VCaP (cell line): Measurements from ENCODE around the gene ACVRL1.

Source experiments
- H3K27ac ChIP-seq: fragments of 450-650 bp; 2 replicates; pipeline ENCODE4 v1.5.1; 2017
- CTCF ChIP-seq: fragments of 450-650 bp; conservative IDR thresholded peaks from 2 replicates; pipeline ENCODE4 v1.5.1; 2017; ENCODE audit warnings: mild to moderate bottlenecking, moderate library complexity

Gene ACVRL1

GRCh38 chr12:51887476-51888315, 19.6 kb upstream of the ACVRL1 start, which contains the start of gene ANKRD33:
TSS of gene ANKRD33 (plus strand) at chr12:51888103. CDS start at chr12:51888187, 84 bp downstream.
- H3K27ac ChIP-seq: no peak within 1 kb of the TSS
- no peak for TF ChIP-seq CTCF

GRCh38 chr12:51888316-51889215, 18.7 kb upstream of the ACVRL1 start:
- H3K27ac ChIP-seq: no peak overlapping the region
- TF ChIP-seq CTCF: no peak

DNA sequence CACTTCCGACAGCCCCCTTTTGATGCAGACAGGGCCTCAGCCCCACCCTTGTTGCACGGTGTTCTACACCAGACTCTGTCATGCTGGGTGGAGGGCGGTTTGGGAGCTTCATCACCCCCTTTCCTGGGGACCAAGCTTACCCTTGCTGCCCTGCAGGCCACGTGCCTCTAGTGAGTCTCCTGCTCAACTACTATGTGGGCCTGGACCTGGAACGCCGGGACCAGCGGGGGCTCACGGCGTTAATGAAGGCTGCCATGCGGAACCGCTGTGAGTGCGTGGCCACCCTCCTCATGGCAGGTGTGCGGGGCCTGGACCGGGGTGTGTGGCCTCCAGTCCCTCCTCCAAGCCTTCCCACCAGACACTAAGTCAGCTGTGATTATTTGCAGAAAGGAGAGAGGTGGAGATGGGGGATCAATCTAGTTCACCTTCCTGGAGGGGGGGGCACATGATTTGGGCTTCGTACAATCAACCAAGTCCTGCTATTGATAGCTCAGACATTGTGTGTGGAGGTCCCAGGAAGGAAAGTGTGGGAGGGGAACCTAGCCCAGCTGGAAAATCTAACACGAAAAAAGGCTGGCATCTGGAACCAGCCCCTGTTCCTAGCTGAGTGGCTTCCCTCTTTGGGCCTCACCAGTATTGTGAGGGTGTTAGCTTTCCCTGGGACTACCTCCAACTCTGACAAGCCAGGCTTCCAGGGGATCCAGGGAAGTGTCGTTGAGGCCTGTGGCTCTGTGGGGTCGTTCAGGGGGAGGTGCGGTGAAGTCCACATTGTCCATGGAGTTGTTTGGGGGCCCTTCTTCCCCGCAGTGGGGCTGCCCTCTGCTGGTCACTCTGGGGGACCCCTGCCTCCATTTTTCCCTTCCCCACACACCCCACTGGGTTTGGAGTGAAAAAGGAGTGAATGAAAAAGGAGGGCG, 17.8 kb upstream of the ACVRL1 start:
- H3K27ac ChIP-seq: no peak overlapping the region
- no peak for TF ChIP-seq CTCF

DNA sequence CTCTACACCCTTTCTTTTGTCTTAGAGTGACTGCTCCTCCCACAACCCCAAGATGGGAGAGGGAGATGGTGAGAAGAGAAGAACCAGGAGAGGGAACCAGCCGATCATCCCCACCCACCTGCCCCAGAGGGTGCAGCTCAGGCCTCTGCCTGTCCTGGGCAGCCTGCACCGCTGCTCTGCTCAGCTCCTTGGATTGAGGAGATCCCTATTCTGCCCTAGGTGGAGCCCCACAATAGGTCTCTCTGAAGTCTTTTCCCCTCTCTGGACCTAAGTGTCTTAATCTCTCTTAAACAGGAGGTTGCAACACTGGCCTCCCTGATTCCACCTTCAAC, 17.2 kb upstream of the ACVRL1 start:
- no peak overlapping the region for H3K27ac ChIP-seq
- no peak for TF ChIP-seq CTCF

GRCh38 chr12:51890511-51891171, 16.7 kb upstream of the ACVRL1 start:
- no peak for TF ChIP-seq CTCF
- H3K27ac ChIP-seq: no peak overlapping the region

GRCh38 chr12:51891843-51892242, 15.5 kb upstream of the ACVRL1 start:
- peak; percentile 67 for TF ChIP-seq CTCF
- no peak overlapping the region for H3K27ac ChIP-seq
